OCI-LY7 (cell line): ENCODE data around the gene CADM2. TPM values are rescaled to one million over a fixed set of nuclear protein-coding genes. Genes with fewer than 3 reads are reported as not detected.

Source experiments
- BruUV-seq: library from RNA; stranded (reverse); fragments of 400-500 nt; replicated peaks from 2 replicates; lab custom pipeline; 2021; lab: Mats Ljungman, UMichigan
- CTCF ChIA-PET: fragments of 300-600 bp; sonication (Branson Sonifier 250); formaldehyde crosslinking; loops from one replicate; lab custom pipeline; 2022; ENCODE audit warnings: antibody characterized with exemption; ENCODE audit not compliant: unreplicated experiment; lab: Charles Lee
- POLR2A ChIA-PET: fragments of 300-600 bp; sonication (Branson Sonifier 250); formaldehyde crosslinking; loops from one replicate; lab custom pipeline; 2022; ENCODE audit warnings: antibody characterized with exemption; lab: Charles Lee
- DNase-seq: peaks from one replicate; pipeline ENCODE4 v3.0.0-alpha.2; 2015; ENCODE audit warnings: low spot score
- H2AFZ ChIP-seq: fragments of 200-600 bp; sonication (generic), shearing (Covaris generic); 2 replicates; pipeline ENCODE4 v1.6.1; 2014; ENCODE audit warnings: mild to moderate bottlenecking, antibody characterized with exemption, low read length, moderate library complexity
- H3K27ac ChIP-seq: fragments of 200-600 bp; sonication (generic); 2 replicates; pipeline ENCODE4 v1.5.1; 2014; ENCODE audit warnings: mixed run types, low read depth, mild to moderate bottlenecking, moderate library complexity, low read length, inconsistent platforms; ENCODE audit not compliant: poor library complexity, severe bottlenecking
- H3K36me3 ChIP-seq: fragments of 200-600 bp; sonication (generic); 2 replicates; pipeline ENCODE4 v1.6.1; 2014; ENCODE audit warnings: mild to moderate bottlenecking, antibody characterized with exemption, low read length, moderate library complexity, mixed read lengths; ENCODE audit not compliant: insufficient read depth
- H3K4me1 ChIP-seq: fragments of 200-600 bp; sonication (generic); 2 replicates; pipeline ENCODE4 v1.5.1; 2014; ENCODE audit warnings: mild to moderate bottlenecking, low read length; ENCODE audit not compliant: insufficient read depth, poor library complexity, severe bottlenecking
- H3K4me2 ChIP-seq: fragments of 200-600 bp; sonication (generic); 2 replicates; pipeline ENCODE4 v1.6.1; 2014; ENCODE audit warnings: mild to moderate bottlenecking, low read length
- H3K4me3 ChIP-seq: fragments of 200-600 bp; sonication (generic); 2 replicates; pipeline ENCODE4 v1.5.1; 2014; ENCODE audit warnings: mild to moderate bottlenecking, low read depth, low read length; ENCODE audit not compliant: poor library complexity, severe bottlenecking
- H3K79me2 ChIP-seq: fragments of 200-600 bp; sonication (generic); 2 replicates; pipeline ENCODE4 v1.6.1; 2016; ENCODE audit warnings: low read depth, mild to moderate bottlenecking, low read length, moderate library complexity, mixed read lengths; ENCODE audit not compliant: insufficient read depth
- H3K9me2 ChIP-seq: fragments of 200-600 bp; sonication (generic); 2 replicates; pipeline ENCODE4 v1.6.1; 2016; ENCODE audit warnings: mild to moderate bottlenecking, low read length, mixed read lengths; ENCODE audit not compliant: insufficient read depth
- H3K9me3 ChIP-seq: fragments of 200-600 bp; sonication (generic); 2 replicates; pipeline ENCODE4 v1.6.1; 2014; ENCODE audit warnings: mild to moderate bottlenecking, mixed run types, low read length, mixed read lengths
- H4K20me1 ChIP-seq: fragments of 200-600 bp; sonication (generic); 2 replicates; pipeline ENCODE4 v1.6.1; 2014; ENCODE audit warnings: mild to moderate bottlenecking, antibody characterized with exemption, low read length, moderate library complexity, mixed read lengths; ENCODE audit not compliant: insufficient read depth
- EZH2phosphoT487 ChIP-seq: fragments of 200-600 bp; sonication (generic); IDR thresholded peaks from 2 replicates; pipeline ENCODE4 v1.6.1; 2018; ENCODE audit warnings: low read depth, borderline replicate concordance, mild to moderate bottlenecking, mixed run types, antibody characterized with exemption, low read length, moderate library complexity, mixed read lengths
- intact Hi-C: fragments of 100-400 bp; cut with micrococcal nuclease; formaldehyde crosslinking; loops from one replicate; pipeline ENCODE4 v1.10.0; 2022; ENCODE audit not compliant: unreplicated experiment
- total RNA-seq, 2 experiments: library from RNA; depleted of rRNA in 1 of 2; stranded (reverse); fragments of >200 nt in 1 of 2; shearing (Covaris generic) in 1 of 2; gene quantifications; 2 replicates each; pipeline ENCODE4 v1.2.3, GENCODE V29; 2014 to 2022
- TF ChIP-seq, protein P1 (sequence below): fragments of 200-600 bp; sonication (generic); conservative IDR thresholded peaks from 2 replicates; pipeline ENCODE4 v1.5.1; 2014; ENCODE audit warnings: mild to moderate bottlenecking, antibody characterized with exemption, low read length, moderate library complexity, mixed read lengths

Gene CADM2
- total RNA-seq, 2 experiments from 2014 or later, result not detected

DNA sequence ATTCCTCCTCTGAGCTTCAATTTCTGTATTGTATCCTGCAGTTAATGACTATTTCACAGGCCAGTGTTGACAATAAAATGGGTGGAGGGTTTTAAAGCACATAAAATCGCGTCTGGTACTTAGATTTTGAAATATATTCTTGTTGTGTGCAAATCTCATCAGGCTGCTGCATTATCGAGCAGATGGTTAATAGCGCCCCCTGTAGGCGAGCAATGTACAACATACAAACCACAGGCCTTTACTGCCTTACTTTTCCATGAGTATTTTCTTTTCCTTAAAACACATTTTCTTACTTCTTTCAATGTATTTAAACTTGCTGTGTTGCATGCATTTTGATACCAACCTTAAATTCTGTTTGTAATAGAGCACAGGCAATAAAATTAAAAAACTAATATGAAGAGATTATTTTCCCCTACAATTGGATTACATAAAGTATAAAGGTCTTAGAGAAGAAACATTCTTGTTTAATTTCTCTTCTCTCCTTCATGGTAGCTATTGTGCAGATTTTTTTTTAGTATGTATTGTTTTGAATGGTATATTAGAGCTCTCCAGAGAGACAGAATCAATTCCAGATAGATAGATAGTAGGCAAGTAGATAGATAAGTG, 608.4 kb downstream of the CADM2 start:
- Histone ChIP-seq H4K20me1 (no peaks in the 10 kb centered on the region), H3K4me3 (no peak overlapping the region), H2AFZ (no peak overlapping the region), H3K36me3 (no peaks in the 10 kb centered on the region), H3K4me2 (no peak overlapping the region), H3K27ac (no peak overlapping the region), H3K9me2 (no peaks in the 10 kb centered on the region), H3K9me3 (no peaks in the 10 kb centered on the region), H3K79me2 (no peaks in the 10 kb centered on the region), H3K4me1 (no peaks in the 10 kb centered on the region)
- POLR2A ChIA-PET, result interaction anchor here (0.6 to 0.7 kb wide), 2 partner anchors 616 to 914 kb away, joined by 3 read pairs; no protein-coding TSS in a partner anchor
- CTCF ChIA-PET, result no interaction called here
- BruUV-seq, result no TSS peak
- intact Hi-C loops, result no loop called here
- TF ChIP-seq, protein P1, sequence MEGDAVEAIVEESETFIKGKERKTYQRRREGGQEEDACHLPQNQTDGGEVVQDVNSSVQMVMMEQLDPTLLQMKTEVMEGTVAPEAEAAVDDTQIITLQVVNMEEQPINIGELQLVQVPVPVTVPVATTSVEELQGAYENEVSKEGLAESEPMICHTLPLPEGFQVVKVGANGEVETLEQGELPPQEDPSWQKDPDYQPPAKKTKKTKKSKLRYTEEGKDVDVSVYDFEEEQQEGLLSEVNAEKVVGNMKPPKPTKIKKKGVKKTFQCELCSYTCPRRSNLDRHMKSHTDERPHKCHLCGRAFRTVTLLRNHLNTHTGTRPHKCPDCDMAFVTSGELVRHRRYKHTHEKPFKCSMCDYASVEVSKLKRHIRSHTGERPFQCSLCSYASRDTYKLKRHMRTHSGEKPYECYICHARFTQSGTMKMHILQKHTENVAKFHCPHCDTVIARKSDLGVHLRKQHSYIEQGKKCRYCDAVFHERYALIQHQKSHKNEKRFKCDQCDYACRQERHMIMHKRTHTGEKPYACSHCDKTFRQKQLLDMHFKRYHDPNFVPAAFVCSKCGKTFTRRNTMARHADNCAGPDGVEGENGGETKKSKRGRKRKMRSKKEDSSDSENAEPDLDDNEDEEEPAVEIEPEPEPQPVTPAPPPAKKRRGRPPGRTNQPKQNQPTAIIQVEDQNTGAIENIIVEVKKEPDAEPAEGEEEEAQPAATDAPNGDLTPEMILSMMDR, result peak; percentile 91
- no peak for TF ChIP-seq EZH2phosphoT487
- DNase-seq, result peak; percentile 46

DNA sequence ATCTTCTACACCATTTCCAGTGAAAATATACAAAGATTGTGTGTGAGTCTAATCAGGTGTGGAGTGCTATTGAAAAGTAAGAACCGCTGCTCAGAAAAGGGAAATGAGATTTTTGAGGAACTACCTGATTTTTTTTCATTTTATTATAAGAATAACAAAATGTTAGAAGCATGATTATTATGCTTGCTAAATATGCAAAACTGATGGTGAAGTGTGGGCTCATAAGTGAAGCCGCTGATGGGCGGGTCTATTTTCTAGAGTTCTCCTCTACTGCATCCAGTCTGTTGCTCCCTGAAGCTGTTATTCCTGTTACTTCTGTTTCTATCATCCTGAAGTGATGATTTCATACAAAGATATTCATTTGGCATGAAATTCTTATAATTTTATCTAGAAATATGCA, 612.0 kb downstream of the CADM2 start:
- Histone ChIP-seq H3K79me2 (no peaks in the 10 kb centered on the region), H3K27ac (no peak overlapping the region), H3K36me3 (no peaks in the 10 kb centered on the region), H3K4me3 (no peak overlapping the region), H3K4me2 (no peak overlapping the region), H3K9me3 (no peaks in the 10 kb centered on the region), H3K9me2 (no peaks in the 10 kb centered on the region), H3K4me1 (no peaks in the 10 kb centered on the region), H4K20me1 (no peaks in the 10 kb centered on the region), H2AFZ (no peak overlapping the region)
- POLR2A ChIA-PET, result interaction anchor here (0.8 to 1.5 kb wide), 2 partner anchors 13 to 14 kb away, joined by 3 to 4 read pairs; no protein-coding TSS in a partner anchor
- BruUV-seq, result no TSS peak
- DNase-seq, result no peak
- TF ChIP-seq, protein P1, result no peak
- TF ChIP-seq EZH2phosphoT487, result no peak
- CTCF ChIA-PET, result no interaction called here
- intact Hi-C loops, result no loop called here

DNA sequence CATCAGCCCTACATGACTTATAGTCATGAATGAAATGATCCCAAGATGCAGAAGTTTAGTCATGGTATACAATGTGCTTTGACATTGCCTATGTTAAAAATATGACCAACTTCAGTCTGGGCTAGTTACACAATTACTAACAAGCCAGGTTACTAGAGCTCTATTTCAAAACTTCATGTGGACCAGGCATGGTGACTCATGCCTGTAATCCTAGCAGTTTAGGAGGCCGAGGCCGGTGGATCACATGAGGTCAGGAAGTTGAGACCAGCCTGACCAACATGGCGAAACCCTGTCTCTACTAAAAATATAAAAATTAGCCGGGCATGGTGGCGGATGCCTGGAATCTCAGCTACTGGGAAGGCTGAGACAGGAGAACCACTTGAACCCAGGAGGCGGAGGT, 613.0 kb downstream of the CADM2 start:
- Histone ChIP-seq H3K36me3 (no peaks in the 10 kb centered on the region), H3K4me1 (no peaks in the 10 kb centered on the region), H3K4me2 (no peak overlapping the region), H3K9me2 (no peaks in the 10 kb centered on the region), H3K27ac (no peak overlapping the region), H4K20me1 (no peaks in the 10 kb centered on the region), H3K4me3 (no peak overlapping the region), H3K79me2 (no peaks in the 10 kb centered on the region), H2AFZ (no peak overlapping the region), H3K9me3 (no peaks in the 10 kb centered on the region)
- TF ChIP-seq, protein P1, result no peak
- TF ChIP-seq EZH2phosphoT487, result no peak
- intact Hi-C loops, result no loop called here
- BruUV-seq, result no TSS peak
- ChIA-PET CTCF (no interaction called here), POLR2A (interaction anchor here (0.6 kb wide), 1 partner anchor 60 kb away, joined by 3 read pairs; no protein-coding TSS in a partner anchor)
- no peak for DNase-seq
